RWPE1 (cell line): ENCODE results near the gene TSPAN5.

Experiments
- CTCF ChIA-PET: fragments of 350-600 bp; sonication (Branson Sonifier 250); formaldehyde crosslinking; extraction: SDS; loops from one replicate; lab custom pipeline; 2021; lab: Yijun Ruan, JAX
- POLR2A ChIA-PET: fragments of 400-600 bp; formaldehyde crosslinking; extraction: SDS; loops from one replicate; lab custom pipeline; 2020; ENCODE audit warnings: antibody characterized with exemption; ENCODE audit not compliant: low non-redundant PET; lab: Yijun Ruan, JAX
- DNase-seq: peaks from one replicate; pipeline ENCODE4 v3.0.0; 2012; ENCODE audit warnings: low spot score
- H3K27ac ChIP-seq: fragments of 450-650 bp; 2 replicates; pipeline ENCODE4 v1.5.1; 2017
- CTCF ChIP-seq: fragments of 450-650 bp; conservative IDR thresholded peaks from 2 replicates; pipeline ENCODE4 v1.5.1; 2017; ENCODE audit warnings: low read depth, mild to moderate bottlenecking

The TSPAN5 gene

GRCh38 chr4:98571161-98571786, 87.1 kb downstream of the TSPAN5 start:
- POLR2A ChIA-PET = no interaction called here

DNA sequence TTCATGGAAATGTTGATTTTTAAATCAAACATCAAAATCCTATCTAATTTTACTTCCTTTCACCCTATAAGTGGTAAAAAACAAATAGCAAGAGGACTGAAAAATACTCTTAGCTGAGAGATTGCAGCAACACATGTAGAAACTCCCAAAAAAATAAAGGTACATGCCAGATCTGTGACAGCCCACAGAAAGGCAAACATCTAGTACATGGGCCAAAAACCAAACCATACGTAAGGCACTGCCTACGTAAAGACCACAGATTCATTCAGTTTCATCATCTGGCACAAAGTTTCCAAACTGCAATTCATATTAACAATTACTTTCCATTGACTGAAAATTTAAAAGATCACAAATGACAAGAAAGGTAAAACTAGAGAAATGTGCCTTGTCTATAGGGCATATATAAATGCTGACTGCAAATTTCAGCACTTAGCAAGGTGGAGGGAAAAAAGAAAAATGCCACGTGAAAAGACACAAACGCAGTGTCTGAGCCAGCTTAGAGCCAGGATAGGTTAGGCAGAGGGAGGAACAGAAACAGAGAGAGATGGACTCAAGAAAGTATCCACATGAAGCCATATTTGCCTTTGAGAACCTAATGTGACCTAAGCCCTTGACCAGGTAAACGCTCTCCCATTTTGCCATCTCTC, 88.1 kb downstream of the TSPAN5 start:
- no peak for DNase-seq
- no peak for TF ChIP-seq CTCF
- ChIA-PET CTCF (no interaction called here), POLR2A (no interaction called here)
- H3K27ac ChIP-seq = no peak overlapping the region

More at GRCh38 chr4:98571161-98571786, 87.1 kb downstream of the TSPAN5 start:
- CTCF ChIA-PET = no interaction called here
- DNase-seq = no peak
- TF ChIP-seq CTCF = no peak
- no peak overlapping the region for H3K27ac ChIP-seq

DNA sequence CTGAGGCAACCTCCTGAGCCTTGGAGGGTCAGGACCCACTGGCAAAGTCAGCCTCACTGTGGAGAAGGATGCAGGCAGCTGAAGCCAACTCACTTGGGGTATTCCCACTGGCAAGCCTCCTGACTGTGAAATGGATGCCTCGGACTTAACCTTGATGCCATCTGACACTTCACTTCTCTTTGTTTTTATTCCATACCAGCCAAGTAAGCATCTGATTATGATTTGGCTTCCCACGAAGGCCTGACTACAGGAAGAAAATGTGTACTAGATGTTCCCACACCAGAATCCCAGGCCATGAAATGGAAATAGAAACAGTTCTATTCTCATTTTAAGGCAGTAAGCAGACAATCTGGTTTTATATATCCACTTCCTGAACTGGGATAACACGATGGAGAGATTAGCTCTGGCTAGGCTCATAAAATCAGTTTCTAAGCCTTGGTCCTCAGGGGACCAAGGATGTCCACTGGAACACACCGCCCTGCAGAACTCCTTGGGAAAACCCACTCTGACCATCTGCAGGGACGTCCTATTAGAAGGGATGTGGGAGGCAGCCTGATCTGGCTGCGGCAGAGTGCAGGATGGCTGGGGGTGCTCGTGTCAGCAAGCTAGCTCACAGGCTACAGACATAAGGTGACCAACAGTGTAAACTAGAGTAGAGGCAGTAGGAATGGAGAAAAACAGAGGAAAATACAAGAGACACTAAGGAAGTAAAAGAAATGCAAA, 89.3 kb downstream of the TSPAN5 start:
- ChIA-PET CTCF (no interaction called here), POLR2A (no interaction called here)
- no peak for DNase-seq
- no peak for TF ChIP-seq CTCF
- H3K27ac ChIP-seq = no peak overlapping the region

- POLR2A ChIA-PET = no interaction called here
- H3K27ac ChIP-seq = no peak overlapping the region
- CTCF ChIA-PET = no interaction called here
- no peak for DNase-seq
- no peak for TF ChIP-seq CTCF
These were observed 90.8 kb downstream of the TSPAN5 start for GRCh38 chr4:98567611-98568010.

DNA sequence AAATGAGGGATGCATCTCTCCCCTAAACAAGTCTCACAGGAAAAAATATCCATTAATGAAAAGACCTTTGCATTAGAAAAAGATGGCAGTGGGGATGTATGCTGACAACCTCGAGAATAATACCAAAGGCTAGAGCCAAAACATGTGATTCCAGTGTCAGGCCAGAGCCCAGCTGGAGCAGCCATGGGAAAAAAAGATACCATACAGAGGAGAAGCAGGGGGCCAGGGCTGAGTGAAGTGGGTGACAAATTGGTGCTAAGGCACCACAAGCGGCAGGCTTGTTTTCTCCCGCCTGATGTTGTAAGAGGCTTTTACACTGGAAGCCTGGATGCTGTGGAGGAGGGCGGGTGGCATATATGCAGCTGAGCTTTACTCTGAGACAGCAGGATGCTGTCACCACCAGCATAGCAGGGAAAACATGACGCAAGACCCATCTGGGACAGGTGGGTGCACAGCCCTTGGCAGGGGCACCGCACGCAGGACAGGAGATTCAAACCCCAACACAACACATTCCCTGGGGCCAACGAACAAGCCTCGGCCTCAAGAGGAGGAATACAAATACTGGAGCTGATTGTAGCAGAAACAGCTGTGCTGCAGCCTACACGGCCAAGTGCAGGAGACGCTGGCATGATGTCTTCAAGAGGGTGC, 91.9 kb downstream of the TSPAN5 start:
- DNase-seq = no peak
- no peak for TF ChIP-seq CTCF
- ChIA-PET POLR2A (no interaction called here), CTCF (interaction anchor here (0.7 kb wide), 1 partner anchor 444 kb away, joined by 3 read pairs; no protein-coding TSS in a partner anchor)
- H3K27ac ChIP-seq = no peak overlapping the region

GRCh38 chr4:98565681-98566301, 92.6 kb downstream of the TSPAN5 start:
- CTCF ChIA-PET = interaction anchor here (0.7 kb wide), 1 partner anchor 445 kb away, joined by 3 read pairs; no protein-coding TSS in a partner anchor
- no peak for DNase-seq
- no peak overlapping the region for H3K27ac ChIP-seq

More at GRCh38 chr4:98565681-98566301, 92.6 kb downstream of the TSPAN5 start:
- TF ChIP-seq CTCF = no peak
- POLR2A ChIA-PET = no interaction called here
